Thoracic aorta (tissue), 2 donors: ENCODE data around the gene FUT8. TPM values are rescaled to one million over a fixed set of nuclear protein-coding genes. Genes with fewer than 3 reads are reported as not detected.
A peak's percentile ranks its signal among the peaks of the same experiment; 100 is the strongest.

Experiments
- ATAC-seq: fragments of 150-250 bp; one replicate; pipeline ENCODE4 v1.8.0; 2017; ENCODE audit warnings: low read depth; ENCODE audit not compliant: insufficient number of reproducible peaks, low FRiP score
- DNase-seq: peaks from one replicate; pipeline ENCODE4 v3.0.0-alpha.2; 2020; ENCODE audit warnings: low spot score
- H3K27ac ChIP-seq, 2 donors: fragments of 200-600 bp; sonication (generic); 1 replicate in 1 of 2; 2 replicates in 1 of 2; pipeline ENCODE4 v1.5.1; 2016; ENCODE audit warnings: mild to moderate bottlenecking in 2 of 2, moderate library complexity in 2 of 2
- H3K27me3 ChIP-seq: fragments of 200-600 bp; sonication (generic); replicated peaks from 2 replicates; pipeline ENCODE4 v1.6.0; 2016; ENCODE audit warnings: mild to moderate bottlenecking; ENCODE audit not compliant: insufficient read depth
- H3K36me3 ChIP-seq: fragments of 200-600 bp; sonication (generic); one replicate; pipeline ENCODE4 v1.5.1; 2016
- H3K4me1 ChIP-seq, 2 donors: fragments of 200-600 bp; sonication (generic); 1 replicate in 1 of 2; 2 replicates in 1 of 2; pipeline versions ENCODE4 v1.5.1 to v1.6.0; 2016; ENCODE audit warnings: low read depth in 2 of 2, mild to moderate bottlenecking in 1 of 2; ENCODE audit not compliant: control insufficient read depth in 1 of 2
- H3K4me3 ChIP-seq: fragments of 200-600 bp; sonication (generic); 2 replicates; pipeline ENCODE4 v1.5.1; 2016; ENCODE audit warnings: mild to moderate bottlenecking
- H3K9me3 ChIP-seq: fragments of 200-600 bp; sonication (generic); 2 replicates; pipeline ENCODE4 v1.5.1; 2016
- total RNA-seq, 2 donors: library from RNA; depleted of rRNA; stranded (reverse); fragments of >200 nt; gene quantifications; one replicate each; pipeline versions ENCODE4 v1.1.0 to v1.2.3, GENCODE V29; 2016
- TF ChIP-seq, protein P1 (sequence below): fragments of 200-600 bp; sonication (generic); IDR thresholded peaks from one replicate; pipeline ENCODE4 v1.5.1; 2019; ENCODE audit warnings: antibody characterized with exemption

Gene FUT8
- 10 to 100 TPM; 22.3 to 23.4 TPM for total RNA-seq

DNA sequence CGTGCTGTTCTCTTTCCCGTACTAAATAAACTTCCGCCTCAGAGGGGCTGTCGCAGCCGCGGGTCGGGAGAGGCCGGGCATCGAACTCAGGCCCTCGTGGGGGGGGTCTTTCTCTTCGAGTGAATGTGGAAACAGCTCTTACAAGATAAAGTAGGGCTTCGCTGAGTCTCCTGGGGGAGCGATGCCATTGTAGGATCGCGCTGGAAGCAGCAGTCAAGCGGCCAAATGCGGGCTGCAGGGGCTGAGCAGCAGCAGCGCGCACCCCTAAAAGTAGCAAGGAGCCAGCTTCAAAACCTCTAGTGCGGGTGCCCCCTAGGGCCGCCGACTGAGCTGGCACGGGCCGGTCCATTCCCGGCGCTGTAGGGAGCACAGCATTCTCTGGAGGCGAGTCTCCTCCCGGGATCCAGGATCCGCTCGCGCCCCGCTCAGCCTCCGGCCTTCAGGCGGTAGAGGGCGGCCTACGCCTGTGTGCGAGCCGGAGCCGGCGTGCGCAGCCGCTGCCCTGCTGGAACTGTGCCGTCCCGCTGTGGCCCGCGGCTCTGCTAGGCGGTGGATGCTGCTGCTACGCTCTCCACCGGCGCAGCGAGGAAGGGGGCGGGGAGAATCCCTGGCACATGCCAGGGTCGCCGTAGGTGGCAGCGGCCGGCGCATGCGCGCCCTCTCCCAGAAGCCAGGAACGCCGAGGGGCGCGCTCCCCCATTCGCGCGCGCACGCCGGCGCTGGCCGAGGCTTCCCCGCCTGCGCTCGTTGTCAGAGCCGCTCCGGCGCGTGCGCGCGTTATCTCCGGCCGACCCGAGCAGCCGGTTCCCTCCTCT lies at the start of gene FUT8:
TSS of gene FUT8 (plus strand) at position 699 of the 815 bp plus-strand sequence. CDS start 148,834 bp downstream, outside the sequence.
- H3K9me3 ChIP-seq, result no peaks in the 10 kb centered on the region
- ATAC-seq, result peak; percentile 89
- peak; percentile 82 for DNase-seq

DNA sequence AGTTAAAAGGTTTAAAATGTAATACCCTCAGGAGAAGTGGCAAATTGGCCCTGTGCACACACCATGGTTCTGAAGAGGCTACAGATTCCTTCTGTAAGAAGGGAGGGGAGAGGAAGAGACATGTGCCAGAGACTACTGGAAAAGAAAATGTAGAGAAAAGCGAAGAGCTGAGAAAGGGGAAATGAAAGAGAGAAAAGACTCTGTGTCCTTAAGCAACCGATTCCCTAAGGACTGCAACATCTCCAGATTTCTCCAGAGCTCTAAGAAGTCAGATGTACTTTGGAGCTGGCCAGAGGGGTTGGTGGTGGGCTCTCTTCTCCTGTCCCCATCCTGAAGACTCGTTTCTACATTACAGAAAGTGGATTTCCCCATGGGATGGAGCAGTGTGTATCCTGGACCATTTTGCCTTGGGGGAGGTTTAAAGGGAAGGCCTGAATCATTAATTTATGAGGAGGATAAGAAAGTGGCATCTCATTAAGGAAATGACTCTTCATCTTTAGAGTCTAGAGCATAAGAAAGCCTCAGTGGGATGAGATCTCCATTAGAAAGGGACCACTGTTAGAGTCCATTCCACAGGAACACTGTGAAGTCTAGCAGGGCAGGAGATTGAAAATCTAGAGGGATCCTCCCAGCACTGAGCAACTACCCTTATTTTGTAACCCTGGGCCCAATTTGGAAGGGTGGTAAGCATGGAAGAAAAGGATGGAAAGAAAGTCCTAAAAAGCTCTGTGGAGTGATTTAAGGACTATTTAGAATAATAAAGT lies 45.5 kb upstream of the FUT8 start:
- ATAC-seq (no peak), DNase-seq (no peak)
- no peaks in the 10 kb centered on the region for H3K4me1 ChIP-seq
- no peaks in the 10 kb centered on the region for H3K36me3 ChIP-seq
- H3K27me3 ChIP-seq, result no peaks in the 10 kb centered on the region
- no peak overlapping the region for H3K4me3 ChIP-seq
- H3K9me3 ChIP-seq, result no peaks in the 10 kb centered on the region
- TF ChIP-seq, protein P1, sequence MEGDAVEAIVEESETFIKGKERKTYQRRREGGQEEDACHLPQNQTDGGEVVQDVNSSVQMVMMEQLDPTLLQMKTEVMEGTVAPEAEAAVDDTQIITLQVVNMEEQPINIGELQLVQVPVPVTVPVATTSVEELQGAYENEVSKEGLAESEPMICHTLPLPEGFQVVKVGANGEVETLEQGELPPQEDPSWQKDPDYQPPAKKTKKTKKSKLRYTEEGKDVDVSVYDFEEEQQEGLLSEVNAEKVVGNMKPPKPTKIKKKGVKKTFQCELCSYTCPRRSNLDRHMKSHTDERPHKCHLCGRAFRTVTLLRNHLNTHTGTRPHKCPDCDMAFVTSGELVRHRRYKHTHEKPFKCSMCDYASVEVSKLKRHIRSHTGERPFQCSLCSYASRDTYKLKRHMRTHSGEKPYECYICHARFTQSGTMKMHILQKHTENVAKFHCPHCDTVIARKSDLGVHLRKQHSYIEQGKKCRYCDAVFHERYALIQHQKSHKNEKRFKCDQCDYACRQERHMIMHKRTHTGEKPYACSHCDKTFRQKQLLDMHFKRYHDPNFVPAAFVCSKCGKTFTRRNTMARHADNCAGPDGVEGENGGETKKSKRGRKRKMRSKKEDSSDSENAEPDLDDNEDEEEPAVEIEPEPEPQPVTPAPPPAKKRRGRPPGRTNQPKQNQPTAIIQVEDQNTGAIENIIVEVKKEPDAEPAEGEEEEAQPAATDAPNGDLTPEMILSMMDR, result no peak
- no peak overlapping the region for H3K27ac ChIP-seq

More for the DNA sequence above, at the start of gene FUT8:
- H3K4me3 ChIP-seq, result peak within 1 kb of the TSS; percentile 95
- no peaks in the 10 kb centered on the region for H3K36me3 ChIP-seq
- H3K4me1 ChIP-seq, result peaks cover 8 to 12% of the 10 kb centered on the region in 2 donors
- TF ChIP-seq, protein P1, result peak; percentile 37
- no peaks in the 10 kb centered on the region for H3K27me3 ChIP-seq
- peak within 1 kb of the TSS; percentile 88 to 92 for H3K27ac ChIP-seq

DNA sequence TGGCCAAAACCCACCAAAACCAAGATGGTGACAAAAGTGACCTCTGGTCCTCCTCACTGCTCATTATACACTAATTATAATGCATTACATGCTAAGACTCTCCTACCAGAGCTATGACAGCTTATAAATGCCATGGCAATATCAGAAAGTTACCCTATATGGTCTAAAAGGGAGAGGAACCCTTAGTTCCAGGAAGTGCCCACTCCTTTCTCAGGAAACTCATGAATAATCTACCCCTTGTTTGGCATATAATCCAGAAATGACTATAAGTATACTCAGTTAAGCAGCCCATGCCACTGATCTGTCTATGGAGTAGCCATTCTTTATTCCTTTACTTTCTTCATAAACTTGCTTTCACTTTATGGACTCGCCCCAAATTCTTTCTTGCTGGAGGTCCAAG lies 43.0 kb upstream of the FUT8 start:
- ATAC-seq (no peak), DNase-seq (no peak)
- no peaks in the 10 kb centered on the region for H3K9me3 ChIP-seq
- no peak overlapping the region for H3K4me3 ChIP-seq
- TF ChIP-seq, protein P1, result no peak
- H3K4me1 ChIP-seq, result no peaks in the 10 kb centered on the region
- no peak overlapping the region for H3K27ac ChIP-seq
- H3K36me3 ChIP-seq, result no peaks in the 10 kb centered on the region
- no peaks in the 10 kb centered on the region for H3K27me3 ChIP-seq

DNA sequence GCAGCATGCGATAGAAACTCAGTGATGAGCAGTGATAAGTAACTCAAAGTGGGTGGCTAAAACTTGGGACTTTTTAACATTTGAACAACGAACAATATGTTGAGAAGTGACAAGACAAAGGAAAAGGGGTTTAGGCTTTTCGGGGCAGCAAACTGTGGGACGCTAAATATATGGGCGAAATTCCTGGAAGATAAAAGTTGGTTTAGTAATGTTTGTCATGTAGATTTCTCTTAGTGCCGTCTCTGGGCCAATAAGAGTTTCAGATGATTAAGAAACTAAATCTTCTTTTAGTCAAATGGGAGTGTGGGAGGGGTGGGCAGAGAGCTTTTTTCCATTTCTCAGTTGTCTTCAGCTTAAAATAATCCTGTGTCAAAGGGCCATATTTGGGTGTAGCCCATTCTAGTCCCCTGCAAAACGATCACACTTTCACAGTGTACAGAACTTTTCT lies 41.7 kb upstream of the FUT8 start:
- no peaks in the 10 kb centered on the region for H3K36me3 ChIP-seq
- no peaks in the 10 kb centered on the region for H3K4me1 ChIP-seq
- TF ChIP-seq, protein P1, result no peak
- H3K27ac ChIP-seq, result no peak overlapping the region
- no peak for ATAC-seq
- no peaks in the 10 kb centered on the region for H3K27me3 ChIP-seq
- no peaks in the 10 kb centered on the region for H3K9me3 ChIP-seq
- H3K4me3 ChIP-seq, result no peak overlapping the region
- DNase-seq, result no peak

DNA sequence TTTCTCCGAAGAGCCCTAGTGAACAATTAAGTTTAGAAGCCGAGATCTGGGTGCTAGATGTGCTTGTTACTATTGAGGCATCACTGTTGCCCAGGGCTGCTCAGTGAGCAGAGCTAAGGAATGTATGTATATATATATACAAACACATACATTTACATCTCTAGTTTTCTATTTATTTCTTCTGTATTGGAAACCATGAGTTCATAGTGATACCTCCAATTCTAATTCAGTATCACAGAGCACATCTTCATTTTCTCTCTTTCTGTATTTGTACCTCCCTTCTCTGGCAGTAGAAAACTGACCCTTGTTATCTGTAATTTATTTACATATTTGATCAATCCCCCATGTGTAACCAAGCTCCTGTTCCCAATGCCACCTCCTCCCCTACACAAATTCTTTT lies 40.7 kb upstream of the FUT8 start:
- Histone ChIP-seq H3K4me3 (no peak overlapping the region), H3K36me3 (no peaks in the 10 kb centered on the region), H3K4me1 (no peaks in the 10 kb centered on the region), H3K27ac (no peak overlapping the region), H3K9me3 (no peaks in the 10 kb centered on the region), H3K27me3 (no peaks in the 10 kb centered on the region)
- DNase-seq (no peak), ATAC-seq (no peak)
- TF ChIP-seq, protein P1, result no peak
